ENCODE measurements around the gene CES4A.
A peak's percentile ranks its signal among the peaks of the same experiment; 100 is the strongest.

CES4A gene

GRCh38 chr16:67016681-67017420, 28.5 kb downstream of the CES4A start:
- no peaks in the 10 kb centered on the region for H3K9me3 ChIP-seq (ENCODE audit: severe bottlenecking)
- DNase-seq (ENCODE audit: low spot score): peak; percentile 34
- no peak for ATAC-seq (ENCODE audit: low read depth)
- no peaks in the 10 kb centered on the region for H3K27me3 ChIP-seq (ENCODE audit: insufficient read depth, poor library complexity, severe bottlenecking)
- no peak overlapping the region for H3K27ac ChIP-seq (ENCODE audit: poor library complexity, severe bottlenecking)
- H3K36me3 ChIP-seq (ENCODE audit: low read depth): no peaks in the 10 kb centered on the region
- no peak overlapping the region for H3K4me3 ChIP-seq (ENCODE audit: severe bottlenecking)
- H3K4me1 ChIP-seq (ENCODE audit: insufficient read depth, poor library complexity, severe bottlenecking): no peaks in the 10 kb centered on the region
- TF ChIP-seq CTCF (IDR thresholded peaks at IDR 0.05; ENCODE audit: poor library complexity, severe bottlenecking): no peak

DNA sequence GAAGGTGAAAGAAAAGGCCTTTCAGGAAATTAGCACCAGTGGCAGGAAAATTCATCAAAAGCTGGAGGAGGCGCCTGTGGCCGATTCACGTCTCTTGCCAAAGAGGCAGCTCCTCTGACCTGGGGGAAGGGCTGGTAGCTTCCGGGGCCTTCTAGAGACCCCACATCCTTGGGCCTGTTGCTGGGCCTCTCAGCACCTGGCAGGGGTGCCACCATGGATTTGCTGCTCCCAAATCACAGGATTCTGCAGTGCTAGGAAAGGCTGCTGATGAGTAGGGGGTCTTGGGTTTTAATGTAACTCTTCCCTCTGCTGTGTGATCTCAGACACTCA, 29.0 kb downstream of the CES4A start:
- H3K27me3 ChIP-seq (ENCODE audit: insufficient read depth, poor library complexity, severe bottlenecking): no peaks in the 10 kb centered on the region
- H3K36me3 ChIP-seq (ENCODE audit: low read depth): no peaks in the 10 kb centered on the region
- TF ChIP-seq CTCF (IDR thresholded peaks at IDR 0.05; ENCODE audit: poor library complexity, severe bottlenecking): no peak
- peak; percentile 39 for DNase-seq (ENCODE audit: low spot score)
- no peaks in the 10 kb centered on the region for H3K4me1 ChIP-seq (ENCODE audit: insufficient read depth, poor library complexity, severe bottlenecking)
- no peak overlapping the region for H3K27ac ChIP-seq (ENCODE audit: poor library complexity, severe bottlenecking)
- no peaks in the 10 kb centered on the region for H3K9me3 ChIP-seq (ENCODE audit: severe bottlenecking)
- no peak for ATAC-seq (ENCODE audit: low read depth)
- H3K4me3 ChIP-seq (ENCODE audit: severe bottlenecking): no peak overlapping the region

- H3K27ac ChIP-seq (ENCODE audit: poor library complexity, severe bottlenecking): no peak overlapping the region
- ATAC-seq (ENCODE audit: low read depth): peak; percentile 97
- no peaks in the 10 kb centered on the region for H3K4me1 ChIP-seq (ENCODE audit: insufficient read depth, poor library complexity, severe bottlenecking)
Measured at GRCh38 chr16:67017810-67018488, 29.6 kb downstream of the CES4A start.

DNA sequence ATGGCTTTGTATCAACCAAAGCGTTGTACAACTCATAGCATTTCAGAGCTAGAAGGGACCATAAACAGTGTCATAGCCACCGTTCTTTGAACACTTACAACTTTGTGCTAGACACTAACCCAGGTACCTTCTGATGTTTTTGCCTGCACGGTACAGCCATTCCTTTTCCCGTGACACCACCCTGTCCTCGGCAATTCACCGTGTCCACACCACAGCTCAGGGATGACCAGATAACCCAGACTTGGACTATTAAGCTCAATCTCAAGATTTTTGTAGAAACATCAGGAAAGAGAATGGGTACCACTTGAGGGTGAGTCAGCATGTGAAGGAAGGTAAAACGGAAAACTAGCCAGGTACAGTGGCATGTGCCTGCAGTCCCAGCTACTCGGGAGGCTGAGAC, 30.8 kb downstream of the CES4A start:
- Histone ChIP-seq H3K9me3 (ENCODE audit: severe bottlenecking) (no peaks in the 10 kb centered on the region), H3K27ac (ENCODE audit: poor library complexity, severe bottlenecking) (no peak overlapping the region), H3K36me3 (ENCODE audit: low read depth) (no peaks in the 10 kb centered on the region), H3K4me1 (ENCODE audit: insufficient read depth, poor library complexity, severe bottlenecking) (no peaks in the 10 kb centered on the region), H3K4me3 (ENCODE audit: severe bottlenecking) (no peak overlapping the region), H3K27me3 (ENCODE audit: insufficient read depth, poor library complexity, severe bottlenecking) (no peaks in the 10 kb centered on the region)
- ATAC-seq (ENCODE audit: low read depth) (no peak), DNase-seq (ENCODE audit: low spot score) (peak; percentile 17)
- TF ChIP-seq CTCF (IDR thresholded peaks at IDR 0.05; ENCODE audit: poor library complexity, severe bottlenecking): no peak

More at GRCh38 chr16:67017810-67018488, 29.6 kb downstream of the CES4A start:
- Histone ChIP-seq H3K36me3 (ENCODE audit: low read depth) (no peaks in the 10 kb centered on the region), H3K27me3 (ENCODE audit: insufficient read depth, poor library complexity, severe bottlenecking) (no peaks in the 10 kb centered on the region), H3K4me3 (ENCODE audit: severe bottlenecking) (no peak overlapping the region), H3K9me3 (ENCODE audit: severe bottlenecking) (no peaks in the 10 kb centered on the region)
- DNase-seq (ENCODE audit: low spot score): peak; percentile 89
- TF ChIP-seq CTCF (IDR thresholded peaks at IDR 0.05; ENCODE audit: poor library complexity, severe bottlenecking): peak; percentile 83

- peak; percentile 5 for DNase-seq (ENCODE audit: low spot score)
- no peaks in the 10 kb centered on the region for H3K9me3 ChIP-seq (ENCODE audit: severe bottlenecking)
- H3K36me3 ChIP-seq (ENCODE audit: low read depth): no peaks in the 10 kb centered on the region
- TF ChIP-seq CTCF (IDR thresholded peaks at IDR 0.05; ENCODE audit: poor library complexity, severe bottlenecking): no peak
- no peak overlapping the region for H3K27ac ChIP-seq (ENCODE audit: poor library complexity, severe bottlenecking)
- H3K4me1 ChIP-seq (ENCODE audit: insufficient read depth, poor library complexity, severe bottlenecking): no peaks in the 10 kb centered on the region
- no peak overlapping the region for H3K4me3 ChIP-seq (ENCODE audit: severe bottlenecking)
- no peak for ATAC-seq (ENCODE audit: low read depth)
- H3K27me3 ChIP-seq (ENCODE audit: insufficient read depth, poor library complexity, severe bottlenecking): no peaks in the 10 kb centered on the region
Measured at GRCh38 chr16:67021321-67021720, 32.9 kb downstream of the CES4A start.

All from RWPE2 (cell line).